NCI-H146 treated with DMSO at 0.1 percent for 48 hours (cell line): ENCODE results near the gene CLSTN1.

Experiments
- DNase-seq: peaks from one replicate; lab custom pipeline; 2025; ENCODE audit not compliant: unreplicated experiment; lab: John Stamatoyannopoulos, UW

Gene CLSTN1

DNA sequence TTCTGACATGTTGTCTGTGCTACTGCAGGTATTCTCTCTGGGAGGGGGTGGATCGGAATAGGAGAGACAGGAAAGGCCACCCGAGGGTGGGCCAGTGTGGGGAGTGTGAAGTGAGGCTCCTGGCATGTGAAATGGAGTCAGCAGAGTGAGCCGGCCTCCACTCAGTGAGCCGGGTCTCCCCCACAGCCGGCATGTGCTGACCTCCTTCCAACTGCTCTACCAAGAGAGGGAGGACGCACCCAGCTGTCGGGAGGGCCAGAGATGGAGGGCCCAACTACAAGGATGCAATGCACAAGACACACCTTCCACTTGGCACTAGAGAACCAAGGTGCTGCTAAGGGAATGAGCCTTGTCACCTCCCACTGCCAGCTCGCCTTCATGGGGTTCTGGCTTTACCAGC, 28.2 kb upstream of the CLSTN1 start:
- no peak for DNase-seq

DNA sequence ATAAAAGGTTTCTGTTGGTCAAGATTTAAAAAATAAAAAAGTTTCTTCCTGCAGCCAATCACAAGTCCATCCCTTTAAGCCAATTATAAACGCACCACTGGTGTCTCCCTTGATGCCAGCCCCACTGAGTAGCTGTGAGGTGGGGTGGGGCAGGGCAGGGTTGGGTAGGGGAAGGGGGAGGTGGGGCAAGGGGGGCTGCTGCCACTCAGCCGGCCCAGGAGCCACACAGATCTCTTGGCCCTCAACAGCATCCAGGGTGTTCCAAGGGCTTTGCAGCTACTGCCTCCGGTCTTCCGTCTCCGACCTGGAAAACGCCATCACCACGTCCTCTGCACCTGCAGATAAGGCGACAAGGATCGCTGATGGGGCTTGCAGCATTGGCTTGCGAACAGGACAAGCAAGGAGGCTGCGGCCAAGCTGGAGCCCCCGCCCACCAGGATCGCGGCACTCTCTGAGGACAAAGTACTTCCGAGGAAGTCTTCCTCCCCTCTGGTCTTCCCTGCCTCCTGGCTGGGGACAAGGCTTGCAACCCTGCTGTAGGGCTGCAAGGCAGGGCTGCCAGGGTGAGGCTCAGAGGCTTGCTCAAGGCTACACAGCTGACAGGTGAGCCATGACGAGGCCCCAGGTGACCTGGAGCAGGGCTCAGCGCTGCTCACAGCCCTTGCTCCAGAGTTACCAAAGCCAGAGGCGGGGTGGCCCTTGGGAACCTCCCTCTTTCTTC, 26.8 kb upstream of the CLSTN1 start:
- peak; percentile 27 for DNase-seq

DNA sequence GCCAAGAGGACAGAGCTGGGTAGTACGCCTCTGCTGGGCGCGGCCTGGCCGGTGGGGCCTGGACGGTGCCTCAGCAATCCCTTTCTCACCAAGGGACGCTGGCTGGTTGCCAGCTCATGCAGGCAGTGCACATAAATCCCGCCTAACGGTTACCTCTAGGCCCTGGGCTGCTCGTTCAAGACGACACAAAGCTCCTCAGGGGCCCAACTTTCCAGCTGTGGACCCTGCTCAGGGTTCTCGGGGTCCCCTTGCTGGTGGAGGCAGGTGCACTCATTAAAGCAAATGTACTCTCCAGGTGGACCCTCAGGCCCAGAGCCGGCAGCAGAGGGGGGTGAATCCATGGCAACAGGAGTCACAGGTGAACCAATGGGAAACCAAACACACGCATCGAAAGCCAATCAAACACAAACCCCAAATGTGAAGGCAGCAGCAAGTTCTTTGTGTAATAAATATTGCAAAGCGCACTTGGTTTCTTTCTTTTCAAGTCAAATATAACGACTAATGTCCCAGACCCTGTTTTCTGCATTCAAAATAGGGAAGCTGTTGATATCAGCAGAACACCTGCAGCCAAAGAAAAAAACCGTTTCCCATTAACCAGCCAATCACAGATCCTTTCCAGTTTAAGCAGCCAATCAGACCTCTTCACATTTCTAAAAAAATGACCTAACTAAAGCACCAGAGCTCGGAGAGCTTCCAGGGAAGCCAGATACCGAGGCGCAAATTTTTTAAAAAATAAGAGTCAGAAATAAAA, 26.1 kb upstream of the CLSTN1 start:
- DNase-seq, result peak; percentile 31

DNA sequence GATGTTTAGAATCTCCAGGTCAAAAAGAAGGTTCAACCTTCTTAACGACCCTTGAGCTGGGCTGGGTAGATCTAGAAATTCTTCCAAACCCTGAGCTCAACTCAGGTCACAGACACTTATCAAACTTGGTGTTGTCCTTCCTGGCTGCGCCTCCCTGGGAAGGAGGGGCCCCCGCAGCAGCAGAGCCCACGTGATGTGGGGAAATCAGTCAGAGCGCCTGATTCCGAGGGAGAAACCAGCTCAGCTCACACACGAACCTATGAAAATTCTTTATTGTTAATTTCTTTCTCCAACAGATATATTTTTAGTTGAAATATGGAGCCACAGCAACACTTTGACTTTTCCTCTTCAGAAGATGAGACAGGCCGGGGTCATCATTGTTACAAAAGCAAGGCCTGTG, 24.3 kb upstream of the CLSTN1 start:
- DNase-seq, result no peak

DNA sequence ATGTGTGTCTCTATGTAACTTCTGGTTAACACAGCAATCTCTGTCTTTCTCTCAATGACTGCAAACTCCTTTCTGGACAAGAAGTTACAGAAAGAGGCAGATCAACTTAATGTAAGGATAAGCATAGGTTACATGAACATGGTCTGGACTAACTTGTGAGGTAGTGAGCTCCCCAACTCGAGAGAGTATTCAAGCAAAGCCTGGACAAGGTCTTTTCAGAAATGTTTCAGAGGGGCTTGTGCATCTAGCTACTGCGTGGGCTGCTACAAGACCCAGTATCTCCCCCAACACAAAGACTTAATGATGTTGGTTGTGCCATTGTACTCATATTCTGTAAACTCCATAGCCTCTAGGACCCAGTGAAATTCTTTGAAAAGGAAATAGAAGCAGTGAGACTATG, 23.5 kb upstream of the CLSTN1 start:
- DNase-seq, result no peak

DNA sequence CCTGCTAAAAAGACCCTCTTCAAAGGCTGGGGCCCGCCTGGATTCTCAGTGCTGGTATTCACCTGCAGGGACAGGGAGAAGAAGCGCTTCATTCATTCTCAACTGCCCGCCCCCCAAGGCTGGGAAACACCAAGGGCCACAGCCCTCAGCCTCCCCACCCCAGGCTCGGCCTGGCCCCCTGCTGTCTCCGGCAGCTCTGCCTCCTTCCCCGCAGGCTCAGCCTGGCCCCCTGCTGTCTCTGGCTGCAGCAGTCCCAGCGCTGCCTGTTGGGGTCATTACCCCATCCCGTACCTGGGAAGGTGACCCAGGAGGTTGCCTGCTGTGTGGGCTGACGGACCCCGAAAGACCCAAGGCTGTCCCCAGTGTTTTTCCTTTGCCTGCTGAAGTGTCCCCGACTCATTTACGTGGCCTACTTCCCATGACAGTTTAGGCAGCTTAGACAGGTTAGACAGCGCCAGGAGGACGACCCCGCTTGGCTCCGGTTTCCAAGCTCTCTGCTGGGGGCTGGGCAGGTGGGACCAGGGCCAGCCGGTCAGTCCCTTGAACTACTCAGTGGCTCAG, 22.9 kb upstream of the CLSTN1 start:
- DNase-seq, result no peak

DNA sequence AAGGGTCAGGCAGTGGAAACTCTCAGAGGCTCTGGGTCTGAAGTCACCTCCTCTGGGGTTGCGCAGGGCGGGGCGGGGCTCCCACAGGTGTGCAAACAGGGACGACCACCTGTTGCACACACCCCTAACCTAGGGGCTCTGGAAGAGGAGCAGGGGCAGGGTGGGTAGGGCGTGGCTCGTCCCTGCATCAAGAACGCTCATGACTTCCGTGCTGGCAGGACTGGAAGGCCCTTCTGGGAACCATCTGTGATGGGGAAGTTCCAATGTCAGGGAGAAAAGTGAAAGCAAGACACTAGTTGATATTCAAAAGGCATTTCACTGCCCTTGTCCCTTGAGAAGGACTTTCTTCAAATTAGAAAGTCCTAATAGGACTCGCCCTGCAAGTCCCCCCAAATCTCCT, 22.1 kb upstream of the CLSTN1 start:
- DNase-seq, result no peak

DNA sequence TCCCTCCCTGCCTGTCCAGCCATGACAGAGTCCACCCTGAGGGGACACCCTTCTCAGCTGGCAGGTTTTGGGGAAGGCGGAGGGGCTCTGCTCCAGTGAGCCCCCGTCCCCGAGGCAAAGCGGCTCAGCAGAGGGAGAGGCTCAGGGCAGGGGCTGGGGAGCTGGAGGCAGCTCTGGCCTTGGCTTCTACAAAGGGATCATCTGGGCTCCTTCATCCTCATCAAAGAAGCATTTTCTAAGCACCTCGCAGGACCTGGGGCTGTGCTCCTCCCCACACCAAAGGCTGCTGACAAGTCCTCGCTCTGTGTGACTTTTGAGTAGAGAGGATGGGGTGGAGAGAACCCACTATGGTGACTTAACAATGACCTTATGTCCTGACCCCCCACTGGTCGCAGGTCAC, 21.0 kb upstream of the CLSTN1 start:
- DNase-seq, result no peak

DNA sequence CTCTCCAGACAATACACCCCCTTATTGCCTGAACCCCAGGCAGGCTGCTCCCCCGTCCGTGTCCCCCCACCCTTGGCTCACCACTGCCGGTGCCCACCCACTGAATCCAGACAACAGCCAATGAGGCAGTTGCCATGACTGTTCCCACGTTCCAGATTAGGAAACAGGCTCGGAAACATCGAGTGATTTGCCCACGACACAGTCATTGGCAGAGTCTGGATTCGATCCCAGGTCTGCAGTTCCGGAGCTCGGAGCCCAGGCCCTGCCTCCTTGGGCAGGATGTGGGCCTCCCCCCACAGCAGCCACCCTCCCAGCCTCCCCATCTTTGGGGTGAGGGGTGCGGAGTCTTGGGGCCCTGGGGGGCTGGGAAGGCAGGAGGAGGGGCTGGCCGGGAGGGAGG, 20.3 kb upstream of the CLSTN1 start:
- DNase-seq, result no peak

DNA sequence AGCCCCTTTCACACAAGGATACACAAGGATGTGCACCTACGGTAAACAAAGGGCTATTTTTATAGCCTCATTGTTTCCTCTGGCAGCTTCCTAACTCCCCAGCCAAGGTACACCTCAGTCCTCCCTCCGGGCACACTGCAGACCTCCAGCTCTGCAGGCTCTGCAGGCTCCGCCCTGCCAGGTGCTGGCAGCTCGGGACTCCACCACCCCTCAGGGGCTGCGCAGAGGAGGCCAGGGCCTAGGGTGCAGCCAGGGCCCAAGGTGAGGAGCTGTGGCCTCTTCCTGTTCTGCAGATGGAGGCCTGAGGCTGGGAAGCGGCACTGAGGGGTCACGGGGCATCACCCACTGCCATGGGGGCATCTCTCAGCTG, 19.8 kb upstream of the CLSTN1 start:
- DNase-seq, result peak; percentile 45

DNA sequence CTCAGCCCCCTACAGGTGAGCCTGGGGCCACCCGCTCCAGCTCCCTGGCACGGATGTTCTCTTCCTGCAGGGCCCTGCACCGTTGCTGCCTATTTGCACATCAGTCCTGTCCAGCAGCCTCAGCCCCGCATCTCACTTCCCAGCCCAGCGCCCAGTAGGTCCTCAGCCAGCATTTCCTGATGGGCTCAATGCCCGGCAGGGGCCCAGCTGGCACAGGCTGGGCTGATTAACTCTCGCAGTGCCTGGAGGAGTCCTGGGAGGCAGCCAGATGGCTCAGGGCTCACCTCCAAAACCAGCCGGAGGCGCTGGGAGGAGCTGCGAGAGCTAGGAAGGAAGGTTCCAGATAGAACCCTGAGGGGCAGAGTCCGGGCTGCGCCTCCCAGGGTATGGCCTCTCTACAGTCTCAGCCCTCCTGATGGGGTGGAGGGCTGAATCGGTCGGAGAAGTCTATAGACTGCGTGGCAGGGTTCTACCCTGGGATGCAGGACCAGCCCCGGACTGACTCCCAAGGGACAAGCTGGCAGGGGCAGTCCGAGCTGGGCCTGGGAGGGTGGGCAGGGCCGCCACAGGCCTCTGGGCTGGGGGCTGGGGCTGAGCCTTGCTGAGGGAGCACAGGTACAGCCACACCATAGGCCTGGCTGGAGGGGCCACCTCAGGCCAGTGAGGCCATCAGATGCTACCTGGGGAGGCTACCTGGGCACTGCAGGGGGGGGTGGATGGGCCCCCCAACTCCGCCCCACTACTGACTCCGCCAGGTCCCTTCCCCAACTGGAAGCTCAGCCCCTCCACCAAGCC, 19.2 kb upstream of the CLSTN1 start:
- DNase-seq, result no peak

DNA sequence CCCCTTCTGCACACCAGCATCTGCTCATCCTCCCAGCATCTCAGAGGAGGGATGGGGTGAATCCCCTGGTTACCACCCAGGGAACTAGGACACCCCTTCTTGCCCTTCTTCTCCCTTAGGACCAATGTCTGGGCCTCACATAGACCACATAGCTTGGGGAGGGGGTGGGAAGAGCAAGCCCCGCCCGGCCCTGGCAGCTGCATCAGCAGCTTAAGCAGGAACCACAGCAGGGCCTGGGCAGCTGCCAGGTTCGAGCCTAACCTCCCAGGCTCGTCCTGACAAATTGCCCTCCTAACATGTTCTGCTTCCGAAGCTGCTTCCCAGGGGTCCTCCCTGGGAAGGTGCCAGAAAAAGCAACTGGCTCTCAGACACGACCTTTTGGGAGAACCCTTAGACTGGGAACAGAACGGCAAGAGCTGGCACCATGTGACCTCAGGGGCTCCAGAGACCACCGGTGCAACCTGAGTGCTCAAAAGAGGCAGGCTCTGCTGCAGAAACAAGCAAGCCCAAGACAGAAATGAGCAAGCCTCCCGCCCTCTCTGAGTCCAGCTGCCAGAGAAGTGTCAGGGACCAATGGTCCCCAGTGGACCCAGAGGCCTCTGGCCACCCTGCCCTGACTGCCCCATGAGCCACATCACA, 18.4 kb upstream of the CLSTN1 start:
- DNase-seq, result no peak

DNA sequence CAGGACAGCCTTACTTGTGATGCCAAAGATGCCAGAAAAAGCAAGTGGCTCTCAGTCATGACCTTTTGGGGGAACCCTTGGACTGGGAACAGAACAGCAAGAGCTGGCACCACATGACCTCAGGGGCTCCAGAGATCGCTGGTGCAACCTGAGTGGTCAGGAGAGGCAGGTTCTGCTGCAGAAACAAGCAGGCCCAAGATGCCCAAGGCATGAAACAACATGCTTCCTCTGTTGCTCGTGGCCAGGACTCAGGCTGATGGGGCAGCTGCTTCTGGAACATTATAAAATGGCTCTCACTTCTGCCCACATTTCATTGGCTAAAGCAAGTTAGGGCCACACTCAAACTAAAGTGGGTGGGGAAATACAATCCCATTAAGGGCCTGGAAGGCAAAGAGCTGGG, 17.7 kb upstream of the CLSTN1 start:
- DNase-seq, result no peak

DNA sequence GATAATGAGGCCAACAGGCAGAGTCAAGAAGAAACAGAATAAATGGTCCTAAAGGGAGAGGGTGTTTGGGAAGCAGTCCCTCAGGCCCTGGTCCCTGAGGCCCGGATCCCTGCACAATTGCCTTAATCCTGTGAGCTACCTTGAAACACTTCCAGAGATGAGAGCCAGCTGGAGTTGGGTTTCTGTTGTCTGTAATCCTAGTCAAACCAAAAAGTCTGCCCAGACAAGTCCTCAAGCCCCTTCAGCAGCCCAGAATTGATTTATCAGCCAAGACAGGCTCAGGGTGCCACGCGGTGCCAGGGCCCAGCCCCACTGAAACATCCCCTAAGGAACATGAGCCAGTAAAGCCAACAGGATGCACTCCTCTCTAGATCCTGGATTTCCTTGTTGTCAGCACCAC, 16.4 kb upstream of the CLSTN1 start:
- no peak for DNase-seq

DNA sequence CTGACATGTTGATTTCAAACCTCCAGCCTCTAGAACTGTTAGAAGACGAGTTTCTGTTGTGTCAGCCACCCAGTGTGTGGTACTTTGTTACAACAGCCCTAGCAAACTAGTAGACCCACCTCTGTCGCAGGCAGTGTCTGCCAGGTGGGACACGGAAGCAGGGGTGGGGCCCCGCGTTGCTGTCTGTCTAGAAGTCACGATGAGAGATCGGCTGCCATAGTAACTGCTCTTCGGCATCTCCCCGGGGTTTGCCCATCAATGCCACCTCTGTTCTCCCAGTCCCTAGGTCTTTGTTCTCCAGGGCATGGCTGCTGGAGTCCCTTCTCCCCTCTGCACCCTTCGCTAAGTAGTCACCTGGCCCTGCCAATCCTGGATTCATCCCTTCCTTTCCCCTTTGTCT, 15.2 kb upstream of the CLSTN1 start:
- no peak for DNase-seq

DNA sequence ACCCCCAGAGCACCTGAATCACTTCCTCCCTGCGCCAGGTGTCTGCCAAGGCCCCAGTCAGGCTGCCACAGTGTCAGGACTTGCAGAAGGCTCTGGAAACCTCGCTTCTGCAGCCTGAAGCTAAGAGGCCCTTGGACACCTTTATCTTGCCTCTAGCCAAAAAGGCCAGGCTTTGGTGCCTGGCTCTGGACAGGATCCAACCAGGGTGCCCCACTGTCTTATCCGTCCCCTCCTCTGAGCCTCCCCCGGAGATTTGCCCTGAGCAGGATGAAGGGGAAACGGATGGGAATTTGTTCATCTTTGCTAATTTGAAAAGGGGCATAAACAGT, 12.8 kb upstream of the CLSTN1 start:
- no peak for DNase-seq

DNA sequence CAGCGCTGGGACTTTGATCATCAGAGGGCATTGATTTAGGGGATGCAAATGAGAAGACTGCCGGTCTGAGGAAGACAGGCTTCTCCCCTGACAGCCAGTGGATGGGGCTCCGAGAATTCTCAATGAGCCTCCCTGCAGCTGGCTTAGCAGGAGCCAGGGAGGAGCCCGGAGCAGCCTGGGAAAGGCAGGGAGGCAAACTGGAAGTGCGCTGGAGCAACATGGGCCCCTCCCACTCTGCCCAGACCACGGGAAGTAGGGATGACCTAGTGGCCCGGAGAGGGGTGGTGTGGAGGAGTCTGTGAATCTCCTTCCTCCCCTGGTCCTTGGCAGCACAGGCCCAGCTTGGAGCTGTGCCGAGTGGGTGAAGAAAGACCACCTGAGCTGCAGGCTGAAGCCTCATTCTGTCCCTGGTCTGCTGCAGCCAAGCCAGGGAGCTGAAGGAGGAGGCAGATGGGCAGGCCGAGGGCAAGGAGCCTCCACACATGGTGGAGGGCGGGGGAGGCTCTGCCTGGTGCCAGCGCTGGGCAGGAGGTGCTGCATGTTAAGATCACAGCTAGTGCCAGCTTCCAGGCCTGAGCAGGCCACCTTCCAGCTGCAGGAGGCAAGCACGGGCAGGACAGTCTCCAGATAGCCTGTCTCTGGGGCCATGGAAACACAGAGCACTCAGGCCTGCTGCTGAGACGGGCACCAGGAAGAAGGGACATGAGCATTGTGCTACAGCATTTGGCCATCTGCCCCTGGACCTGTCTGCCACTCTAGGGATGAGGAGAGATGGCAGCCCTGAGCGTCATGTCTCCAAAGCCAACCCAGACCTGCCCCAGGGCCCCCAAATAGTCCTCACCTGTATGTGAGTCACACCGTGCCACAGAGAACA, 12.2 kb upstream of the CLSTN1 start:
- no peak for DNase-seq

DNA sequence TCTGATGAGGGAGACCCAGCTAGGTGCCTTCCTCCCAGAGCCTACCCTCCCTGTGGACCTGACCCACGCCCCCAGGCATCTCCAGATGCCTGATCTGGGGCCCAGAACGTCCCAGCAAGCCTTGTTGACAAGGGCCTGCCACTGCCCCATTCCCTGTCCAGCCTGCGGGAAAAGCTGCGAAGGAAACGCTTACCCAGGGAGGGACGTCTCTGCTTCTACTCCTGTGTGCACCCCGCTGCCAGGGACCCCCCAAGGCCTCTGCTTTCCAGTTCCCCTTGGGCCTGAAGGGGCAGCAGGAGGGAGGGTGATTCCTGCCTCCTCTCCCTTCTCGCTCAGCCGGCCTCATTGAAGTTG, 11.6 kb upstream of the CLSTN1 start:
- DNase-seq, result no peak

DNA sequence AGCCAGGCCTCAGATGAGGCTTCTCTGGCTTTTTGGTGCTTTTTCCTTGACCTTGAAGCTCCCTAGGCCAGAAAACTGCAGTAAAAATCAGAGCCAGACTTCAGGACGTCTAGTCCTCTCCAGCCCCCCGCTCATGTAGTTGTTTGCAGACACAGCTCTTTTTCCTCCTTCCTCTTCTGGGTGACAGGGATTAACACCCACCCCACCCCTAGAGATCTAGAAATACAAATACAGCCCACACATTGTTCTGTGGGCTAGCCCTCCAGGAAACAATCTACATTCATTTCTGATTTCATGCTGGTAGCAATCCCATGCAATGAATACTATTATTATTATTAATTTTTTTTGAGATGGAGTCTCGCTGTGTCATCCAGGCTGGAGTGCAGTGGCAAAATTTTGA, 9.9 kb upstream of the CLSTN1 start:
- no peak for DNase-seq

DNA sequence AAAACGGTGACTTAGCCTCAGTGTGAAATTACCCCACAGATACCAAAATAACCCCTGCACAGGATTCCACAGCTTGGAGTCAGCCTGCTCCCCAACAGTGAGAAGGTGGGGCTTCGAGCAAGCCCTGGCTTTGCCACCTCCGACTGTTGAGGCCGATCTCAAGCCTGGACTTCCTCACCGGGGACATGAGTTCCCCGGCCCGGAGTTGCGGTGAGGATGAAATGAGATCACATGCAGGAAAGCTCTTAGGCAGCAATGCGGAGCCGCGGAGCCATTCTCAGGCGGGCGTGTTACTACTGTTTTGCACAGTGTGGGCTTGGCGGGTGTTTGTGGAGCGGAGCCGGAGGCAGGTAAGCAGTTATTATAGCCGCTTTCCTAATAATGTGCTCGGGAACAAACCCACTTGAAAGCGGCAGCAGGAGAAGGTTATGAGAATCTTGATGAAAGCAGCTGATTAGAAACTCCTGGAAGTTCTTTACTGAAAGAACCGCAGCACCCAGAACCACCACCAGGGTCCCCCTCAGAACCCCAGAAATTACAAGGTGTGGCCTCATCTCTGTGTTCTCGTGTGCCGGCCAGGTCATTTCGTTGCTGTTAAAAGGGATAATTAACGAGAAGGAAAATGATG, 3.9 kb upstream of the CLSTN1 start:
- DNase-seq, result no peak
